ENCODE results near the gene MAGI2.

The MAGI2 gene

DNA sequence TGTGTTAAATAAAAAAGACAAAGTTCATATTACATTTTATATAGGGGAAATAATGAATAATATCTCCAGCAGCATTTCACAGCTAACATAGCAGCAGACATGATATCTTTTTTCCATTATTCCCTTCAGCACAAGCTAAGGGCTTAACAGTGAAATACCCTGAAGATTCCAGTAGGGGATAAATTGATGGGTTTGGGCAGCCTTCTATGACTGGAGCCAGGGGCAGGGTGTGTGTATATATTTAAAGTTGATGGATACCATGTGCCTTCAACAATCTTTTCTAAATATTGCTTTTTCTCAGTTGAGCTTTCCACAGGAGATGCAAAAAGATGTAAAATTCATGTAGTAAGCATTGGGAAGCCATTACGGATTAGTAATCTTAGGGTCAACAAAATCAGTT is 151.2 kb downstream of the MAGI2 start:
- no peak for DNase-seq (ENCODE audit: low read depth)

DNA sequence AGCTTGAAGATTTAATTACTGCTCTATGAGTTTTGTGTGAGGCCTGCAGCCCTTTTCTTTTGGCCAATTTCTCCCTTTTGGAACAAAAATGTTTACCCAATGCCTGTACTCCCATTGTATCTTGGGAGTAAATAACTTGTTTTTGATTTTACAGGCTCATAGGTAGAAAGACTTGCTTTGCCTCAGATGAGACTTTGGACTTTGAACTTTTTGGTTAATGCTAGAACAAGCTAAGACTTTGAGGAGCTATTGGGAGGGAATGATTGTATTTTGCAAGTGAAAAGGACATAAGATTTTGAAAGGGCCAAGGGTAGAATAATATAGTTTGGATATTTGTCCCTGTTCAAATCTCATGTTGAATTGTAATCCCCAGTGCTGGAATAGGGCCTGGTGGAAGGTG is 152.0 kb downstream of the MAGI2 start:
- no peak for DNase-seq (ENCODE audit: low read depth)

GRCh38 chr7:79300573-79300972 is 152.9 kb downstream of the MAGI2 start:
- DNase-seq (ENCODE audit: low read depth): no peak

GRCh38 chr7:79298145-79298760 is 155.2 kb downstream of the MAGI2 start:
- no peak for DNase-seq (ENCODE audit: low read depth)

DNA sequence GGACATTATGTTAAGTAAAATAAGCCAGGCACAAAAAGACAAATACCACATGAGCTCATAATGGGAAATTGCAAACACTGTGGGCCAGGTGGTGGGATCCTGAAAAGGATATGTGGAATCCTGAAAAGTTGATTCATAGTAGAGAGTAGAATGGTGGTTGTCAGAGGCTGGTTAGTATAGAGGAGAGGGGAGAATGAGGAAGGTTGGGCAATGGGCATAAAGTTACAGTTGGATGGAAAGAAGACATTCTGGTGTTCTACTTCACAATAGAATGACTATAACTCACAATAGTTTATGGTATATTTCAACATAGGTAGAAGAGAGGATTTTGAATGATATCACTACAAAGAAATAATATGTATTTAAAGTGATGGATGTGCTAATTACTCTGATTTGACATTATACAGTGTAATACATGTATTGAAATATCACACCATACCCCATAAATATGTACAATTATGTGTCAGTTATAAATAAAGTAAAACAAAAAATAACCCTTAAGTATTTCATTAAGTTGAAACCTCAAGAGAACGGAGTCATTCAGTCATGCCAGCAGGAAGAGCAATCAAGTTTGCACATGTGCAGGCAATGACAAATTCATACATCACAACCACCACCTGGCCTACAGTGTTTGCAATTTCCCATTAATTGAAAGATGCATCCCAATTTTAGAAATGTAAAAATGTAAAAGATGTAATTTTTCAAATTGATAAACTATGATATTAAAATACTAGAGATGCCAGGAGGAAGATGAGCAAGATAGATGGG is 156.7 kb downstream of the MAGI2 start:
- DNase-seq (ENCODE audit: low read depth): no peak

DNA sequence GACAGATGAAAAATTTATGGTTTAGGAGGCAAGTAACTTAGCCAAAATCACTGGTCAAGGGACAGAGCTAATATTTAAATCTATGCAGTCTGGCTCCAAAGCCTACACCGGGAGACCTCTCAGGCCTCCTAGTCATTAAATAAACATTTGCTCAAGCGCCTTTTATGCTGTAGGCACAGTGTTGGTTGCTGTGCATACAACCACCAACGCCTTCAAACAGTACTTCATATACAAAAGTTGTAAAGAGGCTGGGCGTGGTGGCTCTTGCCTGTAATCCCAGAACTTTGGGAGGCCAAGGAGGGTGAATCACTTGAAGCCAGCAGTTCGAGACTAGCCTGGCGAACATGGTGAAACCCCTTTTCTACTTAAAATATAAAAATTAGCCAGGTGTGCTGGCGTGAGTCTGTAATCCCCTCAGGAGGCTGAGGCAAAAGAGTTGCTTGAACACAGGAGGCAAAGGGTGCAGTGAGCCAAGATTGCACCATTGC is 159.8 kb downstream of the MAGI2 start:
- no peak for DNase-seq (ENCODE audit: low read depth)

GRCh38 chr7:79292834-79293233 is 160.6 kb downstream of the MAGI2 start:
- no peak for DNase-seq (ENCODE audit: low read depth)

DNA sequence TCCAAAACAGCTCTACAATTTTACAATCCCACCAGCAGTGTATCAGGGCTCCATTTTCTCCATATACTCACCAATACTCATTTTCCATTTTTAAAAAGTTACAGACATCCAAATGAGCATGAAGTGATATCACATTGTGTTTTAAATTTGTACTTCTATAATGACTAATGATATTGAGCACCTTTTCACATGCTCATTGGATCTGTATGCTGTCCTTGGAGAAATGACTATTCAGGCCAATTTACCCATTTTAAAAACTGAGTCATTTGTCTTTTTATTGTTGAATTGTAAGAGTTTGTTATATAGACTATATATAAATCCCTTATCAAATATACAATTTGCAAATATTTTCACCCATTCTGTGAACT is 162.0 kb downstream of the MAGI2 start:
- no peak for DNase-seq (ENCODE audit: low read depth)

DNA sequence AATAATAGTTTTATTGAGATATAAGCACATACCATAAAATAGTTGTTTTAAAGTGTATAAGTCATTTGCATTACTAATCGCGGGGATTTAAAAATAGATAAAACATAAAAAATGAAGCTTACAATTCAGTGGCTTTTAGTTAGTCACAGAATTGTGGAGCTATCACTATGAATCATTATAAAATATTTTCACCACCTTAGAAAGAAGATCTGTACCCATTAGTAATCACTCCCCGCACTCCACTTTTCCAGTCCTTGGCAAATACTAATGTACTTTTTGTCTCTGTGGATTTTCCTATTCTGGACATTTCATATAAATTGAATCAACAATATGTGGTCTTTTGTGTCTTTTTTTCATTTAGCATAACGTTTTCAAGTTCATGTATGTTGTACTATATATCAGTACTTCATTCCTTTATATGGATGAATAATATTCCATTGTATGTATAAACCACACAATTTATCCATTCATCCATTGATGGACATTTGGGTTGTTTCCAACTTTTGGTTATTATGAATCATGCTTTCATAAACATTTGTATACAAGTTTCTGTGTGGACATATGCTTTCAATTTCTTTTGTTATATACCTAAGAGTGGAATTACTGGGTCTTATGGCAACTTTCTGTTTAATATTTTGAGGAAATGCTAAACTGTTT is 162.5 kb downstream of the MAGI2 start:
- no peak for DNase-seq (ENCODE audit: low read depth)

- no peak for DNase-seq (ENCODE audit: low read depth)
Measured at GRCh38 chr7:79290398-79290797, 163.1 kb downstream of the MAGI2 start.

GRCh38 chr7:79288655-79289054 is 164.8 kb downstream of the MAGI2 start:
- no peak for DNase-seq (ENCODE audit: low read depth)

GRCh38 chr7:79287981-79288380 is 165.5 kb downstream of the MAGI2 start:
- no peak for DNase-seq (ENCODE audit: low read depth)

- no peak for DNase-seq (ENCODE audit: low read depth)
Measured at GRCh38 chr7:79286181-79286580, 167.3 kb downstream of the MAGI2 start.

DNA sequence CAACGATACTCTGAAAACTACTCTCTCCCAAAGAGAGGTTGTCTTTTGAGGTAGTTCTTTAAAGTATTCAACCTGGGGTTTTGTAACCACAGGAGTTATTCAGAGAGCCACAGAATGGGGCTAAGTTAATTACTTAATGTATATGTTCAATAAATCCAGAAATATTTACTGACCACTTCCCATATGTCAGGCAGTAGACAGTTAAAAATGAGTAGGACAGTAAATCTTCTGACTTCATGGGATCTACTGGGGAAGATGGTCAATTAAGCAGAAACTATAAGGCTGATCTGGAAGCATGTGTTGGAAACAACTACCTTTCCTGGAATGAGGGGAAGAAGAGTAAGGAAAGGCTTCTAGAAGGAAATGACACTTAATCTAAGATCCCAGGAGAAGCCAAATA is 167.7 kb downstream of the MAGI2 start:
- DNase-seq (ENCODE audit: low read depth): no peak

- DNase-seq (ENCODE audit: low read depth): no peak
Measured at GRCh38 chr7:79284211-79284610, 169.3 kb downstream of the MAGI2 start.

- no peak for DNase-seq (ENCODE audit: low read depth)
Measured at GRCh38 chr7:79282882-79283602, 170.4 kb downstream of the MAGI2 start.

DNA sequence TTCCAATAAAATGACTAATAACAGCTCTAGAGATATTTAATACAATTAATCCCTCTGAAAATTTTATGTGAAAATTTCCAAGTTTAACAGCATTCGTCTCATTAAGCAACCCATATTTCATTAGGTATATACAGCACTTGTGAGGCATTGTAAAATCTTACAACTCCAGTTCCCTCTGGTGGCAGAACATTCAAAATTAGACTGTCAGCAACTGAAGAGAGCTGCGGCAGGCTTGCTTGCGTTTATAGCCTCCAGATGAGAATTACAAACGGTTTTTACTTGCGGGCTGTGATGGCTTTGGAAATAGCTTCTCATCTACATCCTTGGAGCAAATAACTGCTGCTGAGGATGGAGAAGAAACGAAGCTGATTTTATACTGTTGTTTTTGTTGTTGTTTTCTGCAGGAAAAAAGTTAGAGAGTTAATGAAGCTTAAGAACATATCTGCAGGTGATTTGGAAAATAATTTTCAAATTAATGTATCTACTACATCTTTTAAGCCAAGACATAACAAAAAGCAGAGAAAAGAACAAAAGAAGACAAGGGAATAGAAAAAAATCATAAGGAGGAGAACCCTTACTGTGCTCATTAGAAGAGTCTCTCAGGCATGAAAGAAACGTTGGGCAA is 171.3 kb downstream of the MAGI2 start:
- no peak for DNase-seq (ENCODE audit: low read depth)

DNA sequence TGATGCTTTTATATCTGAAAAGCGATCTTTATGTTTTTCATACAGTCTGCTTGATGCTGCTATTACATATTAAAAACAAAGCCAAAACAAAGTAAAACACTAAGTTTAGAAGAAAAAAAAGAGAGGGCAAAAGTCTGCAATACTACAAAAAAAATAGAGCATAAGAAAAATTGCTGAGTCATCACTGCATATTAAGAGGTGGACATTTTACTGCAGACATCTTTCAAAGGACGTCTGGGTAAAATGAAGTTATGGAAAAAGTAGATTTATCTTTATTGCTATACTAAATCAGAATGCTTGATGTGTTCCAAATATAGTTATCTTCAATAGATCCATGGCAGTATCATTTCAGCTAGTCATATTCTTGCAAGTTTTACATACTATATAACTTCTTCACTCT is 172.0 kb downstream of the MAGI2 start:
- DNase-seq (ENCODE audit: low read depth): no peak

DNA sequence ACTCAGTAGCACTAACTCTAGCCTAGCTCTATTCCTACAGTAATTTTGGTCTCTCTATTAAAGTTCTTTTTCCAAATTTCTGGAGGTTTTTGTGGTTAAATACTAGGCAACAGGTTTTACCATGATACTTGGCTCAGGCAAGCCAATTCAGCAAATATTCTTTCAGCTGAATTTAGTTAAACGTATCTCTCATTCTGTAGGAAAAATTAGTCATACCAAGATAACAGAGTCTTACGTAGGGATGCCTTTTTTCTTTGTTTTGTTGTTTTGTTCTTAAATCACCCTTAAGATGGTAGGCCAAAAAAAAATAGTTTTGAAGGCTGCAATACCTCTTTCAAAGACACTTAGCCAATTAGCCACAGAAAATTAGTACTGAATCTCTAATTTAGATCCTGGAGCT is 180.5 kb downstream of the MAGI2 start:
- DNase-seq (ENCODE audit: low read depth): no peak

- DNase-seq (ENCODE audit: low read depth): no peak
Measured at GRCh38 chr7:79272066-79272669, 181.3 kb downstream of the MAGI2 start.

GRCh38 chr7:79268730-79269129 is 184.7 kb downstream of the MAGI2 start:
- no peak for DNase-seq (ENCODE audit: low read depth)

GRCh38 chr7:79258826-79259225 is 194.6 kb downstream of the MAGI2 start:
- no peak for DNase-seq (ENCODE audit: low read depth)
